HepG2 (cell line): ENCODE measurements around the gene CHI3L1. TPM values are rescaled to one million over a fixed set of nuclear protein-coding genes. Genes with fewer than 3 reads are reported as not detected.

ENCODE experiments used
- ADNP ChIP-seq: sonication (generic); formaldehyde crosslinking; IDR thresholded peaks from 2 replicates; pipeline ENCODE4 v1.4.0; 2020; ENCODE audit warnings: missing genetic modification reagents
- CEBPB ChIP-seq: IDR thresholded peaks from 2 replicates; pipeline ENCODE4 v1.6.1; 2011; ENCODE audit warnings: low read depth, low read length, improper control_type of control experiment, borderline replicate concordance
- PCBP2 ChIP-seq: fragments of 200-400 bp; formaldehyde crosslinking; optimal IDR thresholded peaks from 2 replicates; pipeline ENCODE3; 2018; ENCODE audit warnings: low read length, low read depth; ENCODE audit not compliant: poor library complexity, severe bottlenecking
- SMARCC2 ChIP-seq: fragments of 450-650 bp; IDR thresholded peaks from 2 replicates; pipeline ENCODE4 v1.6.1; 2017; ENCODE audit warnings: antibody characterized with exemption, mild to moderate bottlenecking
- ZBTB1 ChIP-seq: sonication (generic); formaldehyde crosslinking; IDR thresholded peaks from 2 replicates; pipeline ENCODE4 v1.4.0; 2020; ENCODE audit warnings: missing genetic modification reagents, borderline replicate concordance
- ZFP62 ChIP-seq: sonication (generic); formaldehyde crosslinking; IDR thresholded peaks from 2 replicates; pipeline ENCODE4 v1.4.0; 2020; ENCODE audit warnings: missing genetic modification reagents
- ZMYM2 ChIP-seq: sonication (generic); formaldehyde crosslinking; IDR thresholded peaks from 2 replicates; pipeline ENCODE4 v1.8.0; 2022; ENCODE audit warnings: mild to moderate bottlenecking, missing genetic modification reagents
- ZNF329 ChIP-seq: sonication (generic); formaldehyde crosslinking; IDR thresholded peaks from 2 replicates; pipeline ENCODE4 v1.9.0; 2021; ENCODE audit warnings: low read depth, mild to moderate bottlenecking, missing genetic modification reagents
- ZNF382 ChIP-seq: sonication (generic); formaldehyde crosslinking; IDR thresholded peaks from 2 replicates; pipeline ENCODE4 v1.5.0; 2020; ENCODE audit warnings: missing genetic modification reagents, mild to moderate bottlenecking, borderline replicate concordance
- polyA plus RNA-seq, 8 experiments: library from polyadenylated mRNA; depleted of rRNA in 3 of 8; stranded (reverse) in 7 of 8; unstranded in 1 of 8; fragments of >200 nt; fragmentation: Illumina TruSeq in 4 of 8; extraction: Trizol in 4 of 8; gene quantifications; 2 replicates each; pipeline versions ENCODE4 v1.2.1 to v1.2.3, GENCODE V29; 2011 to 2016; ENCODE audit warnings: low read depth in 4 of 8, missing spikeins in 1 of 8, mixed read lengths in 1 of 8; ENCODE audit not compliant: insufficient read depth in 1 of 8
- total RNA-seq, 5 experiments: library from RNA; depleted of rRNA; stranded (reverse); fragments of >200 nt; fragmentation: Illumina TruSeq; extraction: Trizol; gene quantifications; 2 replicates each; pipeline ENCODE4 v1.2.3, GENCODE V29; 2016; ENCODE audit warnings: low read depth in 1 of 5
- TF ChIP-seq, protein P1 (sequence below): sonication (generic); formaldehyde crosslinking; IDR thresholded peaks from 2 replicates; pipeline ENCODE4 v1.4.0; 2020; ENCODE audit warnings: missing genetic modification reagents, borderline replicate concordance
- TF ChIP-seq, protein P2 (sequence below): sonication (generic); formaldehyde crosslinking; IDR thresholded peaks from 2 replicates; pipeline ENCODE4 v1.4.0; 2020; ENCODE audit warnings: missing genetic modification reagents, low read depth, mild to moderate bottlenecking, borderline replicate concordance
- TF ChIP-seq, protein P3 (sequence below): conservative IDR thresholded peaks from 2 replicates; pipeline ENCODE4 v1.6.1; 2018; ENCODE audit warnings: missing genetic modification reagents
- TF ChIP-seq, protein P4 (sequence below): sonication (generic); formaldehyde crosslinking; IDR thresholded peaks from 2 replicates; pipeline ENCODE4 v1.4.0; 2020; ENCODE audit warnings: missing genetic modification reagents
- TF ChIP-seq, protein P5 (sequence below): sonication (generic); formaldehyde crosslinking; IDR thresholded peaks from 2 replicates; pipeline ENCODE4 v1.5.0; 2020; ENCODE audit warnings: missing genetic modification reagents
- TF ChIP-seq, protein P6 (sequence below): sonication (generic); formaldehyde crosslinking; IDR thresholded peaks from 2 replicates; pipeline ENCODE4 v1.4.0; 2020; ENCODE audit warnings: missing genetic modification reagents

Gene CHI3L1
- total and polyA plus RNA-seq, 2 of the 13 experiments (the other 11 are each of a cell fraction or from before 2014, with no cell fraction given) = 0.09 to 0.13 TPM

DNA sequence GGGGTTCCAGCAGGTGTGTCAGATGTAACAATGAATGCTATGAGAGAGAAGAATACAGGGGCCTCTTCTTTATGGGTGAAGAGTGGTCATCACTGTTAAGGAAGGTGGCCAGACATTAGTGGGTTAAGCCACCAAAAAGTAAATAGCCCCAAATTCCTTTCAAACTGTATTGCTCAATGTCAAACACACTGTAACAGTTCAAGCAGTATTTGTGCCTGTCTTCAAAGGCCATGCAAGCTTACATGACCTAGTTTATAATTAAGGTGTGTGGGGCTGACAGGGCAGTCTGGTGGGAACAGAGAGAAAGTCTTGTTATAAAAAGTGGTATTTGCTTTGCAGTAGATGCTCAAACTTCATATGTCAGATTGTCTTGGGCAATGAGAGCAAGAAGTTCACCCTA, 24.5 kb upstream of the CHI3L1 start (continued):
- TF ChIP-seq, protein P1, sequence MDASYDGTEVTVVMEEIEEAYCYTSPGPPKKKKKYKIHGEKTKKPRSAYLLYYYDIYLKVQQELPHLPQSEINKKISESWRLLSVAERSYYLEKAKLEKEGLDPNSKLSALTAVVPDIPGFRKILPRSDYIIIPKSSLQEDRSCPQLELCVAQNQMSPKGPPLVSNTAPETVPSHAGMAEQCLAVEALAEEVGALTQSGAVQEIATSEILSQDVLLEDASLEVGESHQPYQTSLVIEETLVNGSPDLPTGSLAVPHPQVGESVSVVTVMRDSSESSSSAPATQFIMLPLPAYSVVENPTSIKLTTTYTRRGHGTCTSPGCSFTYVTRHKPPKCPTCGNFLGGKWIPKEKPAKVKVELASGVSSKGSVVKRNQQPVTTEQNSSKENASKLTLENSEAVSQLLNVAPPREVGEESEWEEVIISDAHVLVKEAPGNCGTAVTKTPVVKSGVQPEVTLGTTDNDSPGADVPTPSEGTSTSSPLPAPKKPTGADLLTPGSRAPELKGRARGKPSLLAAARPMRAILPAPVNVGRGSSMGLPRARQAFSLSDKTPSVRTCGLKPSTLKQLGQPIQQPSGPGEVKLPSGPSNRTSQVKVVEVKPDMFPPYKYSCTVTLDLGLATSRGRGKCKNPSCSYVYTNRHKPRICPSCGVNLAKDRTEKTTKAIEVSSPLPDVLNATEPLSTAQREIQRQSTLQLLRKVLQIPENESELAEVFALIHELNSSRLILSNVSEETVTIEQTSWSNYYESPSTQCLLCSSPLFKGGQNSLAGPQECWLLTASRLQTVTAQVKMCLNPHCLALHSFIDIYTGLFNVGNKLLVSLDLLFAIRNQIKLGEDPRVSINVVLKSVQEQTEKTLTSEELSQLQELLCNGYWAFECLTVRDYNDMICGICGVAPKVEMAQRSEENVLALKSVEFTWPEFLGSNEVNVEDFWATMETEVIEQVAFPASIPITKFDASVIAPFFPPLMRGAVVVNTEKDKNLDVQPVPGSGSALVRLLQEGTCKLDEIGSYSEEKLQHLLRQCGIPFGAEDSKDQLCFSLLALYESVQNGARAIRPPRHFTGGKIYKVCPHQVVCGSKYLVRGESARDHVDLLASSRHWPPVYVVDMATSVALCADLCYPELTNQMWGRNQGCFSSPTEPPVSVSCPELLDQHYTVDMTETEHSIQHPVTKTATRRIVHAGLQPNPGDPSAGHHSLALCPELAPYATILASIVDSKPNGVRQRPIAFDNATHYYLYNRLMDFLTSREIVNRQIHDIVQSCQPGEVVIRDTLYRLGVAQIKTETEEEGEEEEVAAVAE = no peak
- TF ChIP-seq SMARCC2 = no peak
- TF ChIP-seq, protein P2, sequence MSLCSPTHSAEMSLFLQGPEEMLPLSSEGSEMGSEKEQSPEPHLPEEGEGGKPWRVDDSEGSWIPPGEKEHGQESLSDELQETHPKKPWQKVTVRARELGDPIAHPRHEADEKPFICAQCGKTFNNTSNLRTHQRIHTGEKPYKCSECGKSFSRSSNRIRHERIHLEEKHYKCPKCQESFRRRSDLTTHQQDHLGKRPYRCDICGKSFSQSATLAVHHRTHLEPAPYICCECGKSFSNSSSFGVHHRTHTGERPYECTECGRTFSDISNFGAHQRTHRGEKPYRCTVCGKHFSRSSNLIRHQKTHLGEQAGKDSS (CRISPR knock-in tag) = no peak
- TF ChIP-seq ZNF382 (CRISPR knock-in tag) = no peak
- peak; percentile 75; the same call in 1 of the 2 replicates for TF ChIP-seq CEBPB
- TF ChIP-seq, protein P3, sequence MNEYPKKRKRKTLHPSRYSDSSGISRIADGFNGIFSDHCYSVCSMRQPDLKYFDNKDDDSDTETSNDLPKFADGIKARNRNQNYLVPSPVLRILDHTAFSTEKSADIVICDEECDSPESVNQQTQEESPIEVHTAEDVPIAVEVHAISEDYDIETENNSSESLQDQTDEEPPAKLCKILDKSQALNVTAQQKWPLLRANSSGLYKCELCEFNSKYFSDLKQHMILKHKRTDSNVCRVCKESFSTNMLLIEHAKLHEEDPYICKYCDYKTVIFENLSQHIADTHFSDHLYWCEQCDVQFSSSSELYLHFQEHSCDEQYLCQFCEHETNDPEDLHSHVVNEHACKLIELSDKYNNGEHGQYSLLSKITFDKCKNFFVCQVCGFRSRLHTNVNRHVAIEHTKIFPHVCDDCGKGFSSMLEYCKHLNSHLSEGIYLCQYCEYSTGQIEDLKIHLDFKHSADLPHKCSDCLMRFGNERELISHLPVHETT (CRISPR knock-in tag) = no peak
- no peak for TF ChIP-seq ZBTB1 (CRISPR knock-in tag)
- no peak for TF ChIP-seq ZMYM2 (CRISPR knock-in tag)
- TF ChIP-seq, protein P4, sequence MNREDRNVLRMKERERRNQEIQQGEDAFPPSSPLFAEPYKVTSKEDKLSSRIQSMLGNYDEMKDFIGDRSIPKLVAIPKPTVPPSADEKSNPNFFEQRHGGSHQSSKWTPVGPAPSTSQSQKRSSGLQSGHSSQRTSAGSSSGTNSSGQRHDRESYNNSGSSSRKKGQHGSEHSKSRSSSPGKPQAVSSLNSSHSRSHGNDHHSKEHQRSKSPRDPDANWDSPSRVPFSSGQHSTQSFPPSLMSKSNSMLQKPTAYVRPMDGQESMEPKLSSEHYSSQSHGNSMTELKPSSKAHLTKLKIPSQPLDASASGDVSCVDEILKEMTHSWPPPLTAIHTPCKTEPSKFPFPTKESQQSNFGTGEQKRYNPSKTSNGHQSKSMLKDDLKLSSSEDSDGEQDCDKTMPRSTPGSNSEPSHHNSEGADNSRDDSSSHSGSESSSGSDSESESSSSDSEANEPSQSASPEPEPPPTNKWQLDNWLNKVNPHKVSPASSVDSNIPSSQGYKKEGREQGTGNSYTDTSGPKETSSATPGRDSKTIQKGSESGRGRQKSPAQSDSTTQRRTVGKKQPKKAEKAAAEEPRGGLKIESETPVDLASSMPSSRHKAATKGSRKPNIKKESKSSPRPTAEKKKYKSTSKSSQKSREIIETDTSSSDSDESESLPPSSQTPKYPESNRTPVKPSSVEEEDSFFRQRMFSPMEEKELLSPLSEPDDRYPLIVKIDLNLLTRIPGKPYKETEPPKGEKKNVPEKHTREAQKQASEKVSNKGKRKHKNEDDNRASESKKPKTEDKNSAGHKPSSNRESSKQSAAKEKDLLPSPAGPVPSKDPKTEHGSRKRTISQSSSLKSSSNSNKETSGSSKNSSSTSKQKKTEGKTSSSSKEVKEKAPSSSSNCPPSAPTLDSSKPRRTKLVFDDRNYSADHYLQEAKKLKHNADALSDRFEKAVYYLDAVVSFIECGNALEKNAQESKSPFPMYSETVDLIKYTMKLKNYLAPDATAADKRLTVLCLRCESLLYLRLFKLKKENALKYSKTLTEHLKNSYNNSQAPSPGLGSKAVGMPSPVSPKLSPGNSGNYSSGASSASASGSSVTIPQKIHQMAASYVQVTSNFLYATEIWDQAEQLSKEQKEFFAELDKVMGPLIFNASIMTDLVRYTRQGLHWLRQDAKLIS (CRISPR knock-in tag) = no peak
- no peak for TF ChIP-seq ZFP62
- TF ChIP-seq, protein P5, sequence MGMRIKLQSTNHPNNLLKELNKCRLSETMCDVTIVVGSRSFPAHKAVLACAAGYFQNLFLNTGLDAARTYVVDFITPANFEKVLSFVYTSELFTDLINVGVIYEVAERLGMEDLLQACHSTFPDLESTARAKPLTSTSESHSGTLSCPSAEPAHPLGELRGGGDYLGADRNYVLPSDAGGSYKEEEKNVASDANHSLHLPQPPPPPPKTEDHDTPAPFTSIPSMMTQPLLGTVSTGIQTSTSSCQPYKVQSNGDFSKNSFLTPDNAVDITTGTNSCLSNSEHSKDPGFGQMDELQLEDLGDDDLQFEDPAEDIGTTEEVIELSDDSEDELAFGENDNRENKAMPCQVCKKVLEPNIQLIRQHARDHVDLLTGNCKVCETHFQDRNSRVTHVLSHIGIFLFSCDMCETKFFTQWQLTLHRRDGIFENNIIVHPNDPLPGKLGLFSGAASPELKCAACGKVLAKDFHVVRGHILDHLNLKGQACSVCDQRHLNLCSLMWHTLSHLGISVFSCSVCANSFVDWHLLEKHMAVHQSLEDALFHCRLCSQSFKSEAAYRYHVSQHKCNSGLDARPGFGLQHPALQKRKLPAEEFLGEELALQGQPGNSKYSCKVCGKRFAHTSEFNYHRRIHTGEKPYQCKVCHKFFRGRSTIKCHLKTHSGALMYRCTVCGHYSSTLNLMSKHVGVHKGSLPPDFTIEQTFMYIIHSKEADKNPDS = no peak
- TF ChIP-seq ZNF329 (CRISPR knock-in tag) = no peak
- TF ChIP-seq PCBP2 = no peak
- TF ChIP-seq ADNP (CRISPR knock-in tag) = no peak
- TF ChIP-seq, protein P6, sequence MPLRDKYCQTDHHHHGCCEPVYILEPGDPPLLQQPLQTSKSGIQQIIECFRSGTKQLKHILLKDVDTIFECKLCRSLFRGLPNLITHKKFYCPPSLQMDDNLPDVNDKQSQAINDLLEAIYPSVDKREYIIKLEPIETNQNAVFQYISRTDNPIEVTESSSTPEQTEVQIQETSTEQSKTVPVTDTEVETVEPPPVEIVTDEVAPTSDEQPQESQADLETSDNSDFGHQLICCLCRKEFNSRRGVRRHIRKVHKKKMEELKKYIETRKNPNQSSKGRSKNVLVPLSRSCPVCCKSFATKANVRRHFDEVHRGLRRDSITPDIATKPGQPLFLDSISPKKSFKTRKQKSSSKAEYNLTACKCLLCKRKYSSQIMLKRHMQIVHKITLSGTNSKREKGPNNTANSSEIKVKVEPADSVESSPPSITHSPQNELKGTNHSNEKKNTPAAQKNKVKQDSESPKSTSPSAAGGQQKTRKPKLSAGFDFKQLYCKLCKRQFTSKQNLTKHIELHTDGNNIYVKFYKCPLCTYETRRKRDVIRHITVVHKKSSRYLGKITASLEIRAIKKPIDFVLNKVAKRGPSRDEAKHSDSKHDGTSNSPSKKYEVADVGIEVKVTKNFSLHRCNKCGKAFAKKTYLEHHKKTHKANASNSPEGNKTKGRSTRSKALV = no peak
